Neural cell (in vitro differentiated cells): ENCODE measurements around the gene DHRS1.
A peak's percentile ranks its signal among the peaks of the same experiment; 100 is the strongest.

ENCODE experiments used
- EP300 ChIP-seq: fragments of 450-650 bp; conservative IDR thresholded peaks from 2 replicates; pipeline ENCODE4 v1.6.1; 2014; ENCODE audit warnings: antibody characterized with exemption, mild to moderate bottlenecking, moderate library complexity; ENCODE audit not compliant: poor library complexity, severe bottlenecking
- EZH2 ChIP-seq: fragments of 200-600, 300-800 bp; shearing (Covaris generic), sonication (generic); IDR thresholded peaks from 2 replicates; pipeline ENCODE4 v1.6.1; 2014; ENCODE audit warnings: antibody characterized with exemption, low read length, borderline replicate concordance, mild to moderate bottlenecking; ENCODE audit not compliant: insufficient read depth, poor library complexity, severe bottlenecking
- POLR2AphosphoS5 ChIP-seq: IDR thresholded peaks from 2 replicates; pipeline ENCODE4 v1.6.1; 2012
- RAD21 ChIP-seq: fragments of 450-650 bp; conservative IDR thresholded peaks from 2 replicates; pipeline ENCODE4 v1.6.1; 2014; ENCODE audit warnings: antibody characterized with exemption, mild to moderate bottlenecking, moderate library complexity
- TAF1 ChIP-seq: IDR thresholded peaks from 2 replicates; pipeline ENCODE4 v1.6.1; 2012; ENCODE audit warnings: low read depth
- TF ChIP-seq, protein P1 (sequence below): fragments of 450-650 bp; IDR thresholded peaks from 2 replicates; pipeline ENCODE4 v1.5.1; 2014; ENCODE audit warnings: antibody characterized with exemption, mild to moderate bottlenecking, moderate library complexity; ENCODE audit not compliant: poor library complexity, severe bottlenecking

GRCh38 chr14:24332268-24332993, 32.9 kb upstream of the DHRS1 start:
- no peak for TF ChIP-seq TAF1
- no peak for TF ChIP-seq EZH2
- TF ChIP-seq, protein P1, sequence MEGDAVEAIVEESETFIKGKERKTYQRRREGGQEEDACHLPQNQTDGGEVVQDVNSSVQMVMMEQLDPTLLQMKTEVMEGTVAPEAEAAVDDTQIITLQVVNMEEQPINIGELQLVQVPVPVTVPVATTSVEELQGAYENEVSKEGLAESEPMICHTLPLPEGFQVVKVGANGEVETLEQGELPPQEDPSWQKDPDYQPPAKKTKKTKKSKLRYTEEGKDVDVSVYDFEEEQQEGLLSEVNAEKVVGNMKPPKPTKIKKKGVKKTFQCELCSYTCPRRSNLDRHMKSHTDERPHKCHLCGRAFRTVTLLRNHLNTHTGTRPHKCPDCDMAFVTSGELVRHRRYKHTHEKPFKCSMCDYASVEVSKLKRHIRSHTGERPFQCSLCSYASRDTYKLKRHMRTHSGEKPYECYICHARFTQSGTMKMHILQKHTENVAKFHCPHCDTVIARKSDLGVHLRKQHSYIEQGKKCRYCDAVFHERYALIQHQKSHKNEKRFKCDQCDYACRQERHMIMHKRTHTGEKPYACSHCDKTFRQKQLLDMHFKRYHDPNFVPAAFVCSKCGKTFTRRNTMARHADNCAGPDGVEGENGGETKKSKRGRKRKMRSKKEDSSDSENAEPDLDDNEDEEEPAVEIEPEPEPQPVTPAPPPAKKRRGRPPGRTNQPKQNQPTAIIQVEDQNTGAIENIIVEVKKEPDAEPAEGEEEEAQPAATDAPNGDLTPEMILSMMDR = peak; percentile 70
- peak; percentile 44 for TF ChIP-seq RAD21
- TF ChIP-seq POLR2AphosphoS5 = no peak
- no peak for TF ChIP-seq EP300
